Neural progenitor cell (in vitro differentiated cells): ENCODE results near the gene ARHGAP42. TPM values are rescaled to one million over a fixed set of nuclear protein-coding genes. Genes with fewer than 3 reads are reported as not detected.

Experiments used
- DNase-seq: peaks from one replicate; pipeline ENCODE4 v3.0.0-alpha.2; 2016; ENCODE audit warnings: low spot score
- H2AFZ ChIP-seq: fragments of 200-600 bp; sonication (generic); replicated peaks from 2 replicates; pipeline ENCODE4 v1.6.1; 2016; ENCODE audit warnings: antibody characterized with exemption
- H3F3A ChIP-seq: fragments of 200-600 bp; sonication (generic); 2 replicates; pipeline ENCODE4 v1.6.1; 2016; ENCODE audit warnings: antibody characterized with exemption, low read depth
- H3K27ac ChIP-seq: fragments of 200-600 bp; sonication (generic); 2 replicates; pipeline ENCODE4 v1.5.1; 2016; ENCODE audit warnings: mild to moderate bottlenecking
- H3K27me3 ChIP-seq: fragments of 200-600 bp; sonication (generic); 2 replicates; pipeline ENCODE4 v1.6.1; 2016; ENCODE audit warnings: mild to moderate bottlenecking, moderate library complexity
- H3K36me3 ChIP-seq: fragments of 200-600 bp; sonication (generic); 2 replicates; pipeline ENCODE4 v1.5.1; 2016
- H3K4me1 ChIP-seq: fragments of 200-600 bp; sonication (generic); 2 replicates; pipeline ENCODE4 v1.6.1; 2016; ENCODE audit warnings: mixed run types
- H3K4me2 ChIP-seq: fragments of 200-600 bp; sonication (generic); 2 replicates; pipeline ENCODE4 v1.6.1; 2016
- H3K4me3 ChIP-seq: fragments of 200-600 bp; sonication (generic); 2 replicates; pipeline ENCODE4 v1.5.1; 2016
- H3K79me2 ChIP-seq: fragments of 200-600 bp; sonication (generic); 2 replicates; pipeline ENCODE4 v1.6.1; 2016; ENCODE audit warnings: low read depth
- H3K9ac ChIP-seq: fragments of 200-600 bp; sonication (generic); 2 replicates; pipeline ENCODE4 v1.6.1; 2016
- H3K9me3 ChIP-seq: fragments of 200-600 bp; sonication (generic); 2 replicates; pipeline ENCODE4 v1.5.1; 2016; ENCODE audit warnings: low read depth
- H4K20me1 ChIP-seq: fragments of 200-600 bp; sonication (generic); 2 replicates; pipeline ENCODE4 v1.6.1; 2016; ENCODE audit warnings: low read depth
- H3K27ac Mint-ChIP-seq: 3 replicates; pipeline ENCODE4 v1.8.0; 2021; ENCODE audit warnings: mixed read lengths
- H3K27me3 Mint-ChIP-seq: 2 replicates; pipeline ENCODE4 v1.8.0; 2022; ENCODE audit warnings: low read depth, mild to moderate bottlenecking, inconsistent platforms, moderate library complexity, mixed read lengths; ENCODE audit not compliant: insufficient read depth
- H3K36me3 Mint-ChIP-seq: 3 replicates; pipeline ENCODE4 v1.8.0; 2021; ENCODE audit warnings: mixed read lengths
- H3K4me1 Mint-ChIP-seq: 3 replicates; pipeline ENCODE4 v1.8.0; 2021; ENCODE audit warnings: mixed read lengths
- H3K4me3 Mint-ChIP-seq: 3 replicates; pipeline ENCODE4 v1.8.0; 2021; ENCODE audit warnings: mild to moderate bottlenecking, moderate library complexity, mixed read lengths
- H3K9me3 Mint-ChIP-seq: 3 replicates; pipeline ENCODE4 v1.8.0; 2020; ENCODE audit warnings: mixed read lengths
- EZH2 ChIP-seq: fragments of 200-600 bp; sonication (generic); IDR thresholded peaks from 2 replicates; pipeline ENCODE4 v1.6.1; 2017; ENCODE audit warnings: antibody characterized with exemption, mild to moderate bottlenecking, moderate library complexity
- EZH2phosphoT487 ChIP-seq: fragments of 200-600 bp; sonication (generic); IDR thresholded peaks from 2 replicates; pipeline ENCODE4 v1.6.1; 2017; ENCODE audit warnings: antibody characterized with exemption
- total RNA-seq: library from RNA; depleted of rRNA; stranded (reverse); fragments of >200 nt; gene quantifications from 2 replicates; pipeline ENCODE4 v1.2.3, GENCODE V29; 2015; ENCODE audit warnings: low replicate concordance
- TF ChIP-seq, protein P1 (sequence below): fragments of 200-600 bp; sonication (generic); IDR thresholded peaks from 2 replicates; pipeline ENCODE4 v1.5.1; 2017; ENCODE audit warnings: antibody characterized with exemption, mild to moderate bottlenecking

The ARHGAP42 gene
- total RNA-seq, 1 donor from 2014 or later = 31.0 TPM

DNA sequence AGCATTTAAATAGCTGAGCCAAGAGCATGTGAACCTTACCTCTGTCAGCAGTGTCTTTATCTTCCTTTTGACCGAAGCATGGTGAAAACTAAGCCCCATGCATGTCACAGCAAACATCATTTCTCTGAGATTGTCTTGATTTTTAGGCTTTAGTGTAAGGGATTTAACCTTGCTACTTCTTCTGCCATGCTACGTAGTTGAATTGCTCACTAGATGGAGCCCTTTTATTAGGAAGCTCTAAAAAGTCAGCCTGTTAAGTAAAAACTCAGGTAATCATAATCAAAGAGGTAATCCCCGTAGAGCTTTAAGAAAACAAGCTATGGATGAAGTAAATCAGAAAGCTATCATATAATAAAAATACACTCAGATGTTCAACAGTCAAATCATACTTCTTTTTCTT lies 293.1 kb downstream of the ARHGAP42 start:
- Histone ChIP-seq H4K20me1 (no peaks in the 10 kb centered on the region), H3K9ac (no peak overlapping the region), H3K27me3 (no peaks in the 10 kb centered on the region), H3F3A (peaks cover 3% of the 10 kb centered on the region), H3K4me2 (no peak overlapping the region), H3K79me2 (no peaks in the 10 kb centered on the region), H3K4me1 (peaks cover 12% of the 10 kb centered on the region), H2AFZ (no peak overlapping the region), H3K9me3 (no peaks in the 10 kb centered on the region), H3K27ac (no peak overlapping the region), H3K36me3 (no peaks in the 10 kb centered on the region), H3K4me3 (no peak overlapping the region)
- Mint-ChIP-seq H3K27me3 (no peaks in the 10 kb centered on the region), H3K36me3 (no peaks in the 10 kb centered on the region), H3K9me3 (no peaks in the 10 kb centered on the region), H3K27ac (no peak overlapping the region), H3K4me1 (peaks cover 9% of the 10 kb centered on the region), H3K4me3 (no peak overlapping the region)
- peak; percentile 22 for DNase-seq
- TF ChIP-seq EZH2phosphoT487 = no peak
- TF ChIP-seq, protein P1, sequence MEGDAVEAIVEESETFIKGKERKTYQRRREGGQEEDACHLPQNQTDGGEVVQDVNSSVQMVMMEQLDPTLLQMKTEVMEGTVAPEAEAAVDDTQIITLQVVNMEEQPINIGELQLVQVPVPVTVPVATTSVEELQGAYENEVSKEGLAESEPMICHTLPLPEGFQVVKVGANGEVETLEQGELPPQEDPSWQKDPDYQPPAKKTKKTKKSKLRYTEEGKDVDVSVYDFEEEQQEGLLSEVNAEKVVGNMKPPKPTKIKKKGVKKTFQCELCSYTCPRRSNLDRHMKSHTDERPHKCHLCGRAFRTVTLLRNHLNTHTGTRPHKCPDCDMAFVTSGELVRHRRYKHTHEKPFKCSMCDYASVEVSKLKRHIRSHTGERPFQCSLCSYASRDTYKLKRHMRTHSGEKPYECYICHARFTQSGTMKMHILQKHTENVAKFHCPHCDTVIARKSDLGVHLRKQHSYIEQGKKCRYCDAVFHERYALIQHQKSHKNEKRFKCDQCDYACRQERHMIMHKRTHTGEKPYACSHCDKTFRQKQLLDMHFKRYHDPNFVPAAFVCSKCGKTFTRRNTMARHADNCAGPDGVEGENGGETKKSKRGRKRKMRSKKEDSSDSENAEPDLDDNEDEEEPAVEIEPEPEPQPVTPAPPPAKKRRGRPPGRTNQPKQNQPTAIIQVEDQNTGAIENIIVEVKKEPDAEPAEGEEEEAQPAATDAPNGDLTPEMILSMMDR = peak; percentile 60
- TF ChIP-seq EZH2 = no peak

DNA sequence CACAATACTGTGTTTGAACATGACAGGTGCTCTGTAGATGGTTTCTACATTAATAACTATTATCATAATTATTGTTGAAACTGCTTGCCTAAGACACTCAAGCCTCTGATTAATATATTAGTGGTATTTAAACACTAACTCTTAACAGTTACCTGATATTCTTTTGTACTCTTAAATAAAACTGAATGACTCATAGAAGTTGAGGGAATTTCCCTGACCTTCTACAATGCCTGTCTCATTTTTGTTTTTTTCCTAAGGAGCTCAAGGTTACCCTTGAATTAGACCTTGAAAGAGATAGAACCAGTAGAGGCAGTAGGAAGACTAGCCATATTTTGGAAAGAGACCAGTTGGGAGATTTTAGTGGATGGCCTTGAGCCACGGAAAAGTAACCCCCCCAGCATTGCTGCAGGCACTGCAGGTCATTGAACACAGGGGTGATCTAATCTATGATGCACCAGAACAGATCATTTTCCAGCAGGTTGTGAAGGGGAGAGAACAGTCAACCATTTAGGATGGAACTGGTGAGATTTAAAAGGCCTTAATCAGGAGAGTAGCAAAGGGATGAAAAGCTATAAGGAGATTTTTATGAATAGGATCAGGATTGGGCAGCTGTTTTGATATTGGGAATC lies 294.2 kb downstream of the ARHGAP42 start:
- peaks cover 9% of the 10 kb centered on the region for H3K4me1 Mint-ChIP-seq
- H3F3A ChIP-seq = peaks cover 3% of the 10 kb centered on the region
- H3K27me3 ChIP-seq = no peaks in the 10 kb centered on the region
- H3K9ac ChIP-seq = no peak overlapping the region
- no peak overlapping the region for H3K27ac ChIP-seq
- H3K27me3 Mint-ChIP-seq = no peaks in the 10 kb centered on the region
- no peaks in the 10 kb centered on the region for H4K20me1 ChIP-seq
- H3K36me3 ChIP-seq = no peaks in the 10 kb centered on the region
- no peaks in the 10 kb centered on the region for H3K9me3 Mint-ChIP-seq
- TF ChIP-seq EZH2phosphoT487 (no peak), EZH2 (no peak)
- TF ChIP-seq, protein P1 = no peak
- H3K4me2 ChIP-seq = no peak overlapping the region
- no peak for DNase-seq
- H3K27ac Mint-ChIP-seq = no peak overlapping the region
- no peak overlapping the region for H2AFZ ChIP-seq
- H3K4me3 Mint-ChIP-seq = no peak overlapping the region
- H3K4me1 ChIP-seq = peaks cover 12% of the 10 kb centered on the region
- H3K79me2 ChIP-seq = no peaks in the 10 kb centered on the region
- H3K4me3 ChIP-seq = no peak overlapping the region
- H3K9me3 ChIP-seq = no peaks in the 10 kb centered on the region
- no peaks in the 10 kb centered on the region for H3K36me3 Mint-ChIP-seq

DNA sequence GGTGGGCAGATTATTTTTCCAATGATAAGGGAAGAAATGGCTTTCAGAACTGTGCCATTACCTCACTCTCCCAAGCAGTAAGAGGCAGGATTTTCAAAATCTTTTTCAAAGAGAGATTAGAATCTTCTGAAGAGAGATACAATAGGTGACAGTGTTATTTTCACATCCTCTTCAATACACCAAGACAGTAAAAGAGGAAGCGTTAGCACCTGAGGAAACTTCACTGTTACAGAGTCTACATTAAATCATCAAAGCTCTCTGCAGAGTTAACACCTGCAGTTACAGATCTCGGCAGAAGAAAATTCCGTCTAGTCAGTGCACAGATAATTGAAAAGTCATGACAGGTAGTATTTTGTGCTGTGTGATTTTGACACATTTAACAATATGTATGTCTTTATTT lies 297.6 kb downstream of the ARHGAP42 start:
- no peaks in the 10 kb centered on the region for H3K9me3 Mint-ChIP-seq
- no peaks in the 10 kb centered on the region for H3K36me3 ChIP-seq
- no peak overlapping the region for H3K9ac ChIP-seq
- H3K36me3 Mint-ChIP-seq = no peaks in the 10 kb centered on the region
- no peak for DNase-seq
- no peaks in the 10 kb centered on the region for H3K4me1 Mint-ChIP-seq
- H3K4me1 ChIP-seq = no peaks in the 10 kb centered on the region
- no peak overlapping the region for H3K4me3 Mint-ChIP-seq
- no peaks in the 10 kb centered on the region for H3F3A ChIP-seq
- no peaks in the 10 kb centered on the region for H3K27me3 Mint-ChIP-seq
- H3K79me2 ChIP-seq = no peaks in the 10 kb centered on the region
- no peak overlapping the region for H3K27ac ChIP-seq
- no peak overlapping the region for H3K4me2 ChIP-seq
- no peak overlapping the region for H3K27ac Mint-ChIP-seq
- no peaks in the 10 kb centered on the region for H4K20me1 ChIP-seq
- no peaks in the 10 kb centered on the region for H3K9me3 ChIP-seq
- TF ChIP-seq, protein P1 = no peak
- TF ChIP-seq EZH2 = no peak
- TF ChIP-seq EZH2phosphoT487 = no peak
- no peaks in the 10 kb centered on the region for H3K27me3 ChIP-seq
- no peak overlapping the region for H3K4me3 ChIP-seq
- no peak overlapping the region for H2AFZ ChIP-seq
